NCI-H1930 (cell line): ENCODE measurements around the gene RBM44.

Experiments used
- DNase-seq, 2 experiments: peaks; one replicate each; lab custom pipeline; 2025; lab: John Stamatoyannopoulos, UW

RBM44 gene

GRCh38 chr2:237870126-237870525, 71.5 kb downstream of the RBM44 start:
- DNase-seq = no peak

- DNase-seq = no peak
These were observed 72.4 kb downstream of the RBM44 start for GRCh38 chr2:237870754-237871651.

- no peak for DNase-seq
These were observed 73.8 kb downstream of the RBM44 start for GRCh38 chr2:237872178-237872887.

GRCh38 chr2:237873421-237873831, 74.8 kb downstream of the RBM44 start:
- no peak for DNase-seq

GRCh38 chr2:237873897-237874551, 75.4 kb downstream of the RBM44 start:
- DNase-seq = no peak

- DNase-seq = no peak
These were observed 76.1 kb downstream of the RBM44 start for GRCh38 chr2:237874585-237875161.

GRCh38 chr2:237875256-237876060, 76.9 kb downstream of the RBM44 start:
- no peak for DNase-seq

- DNase-seq = no peak
These were observed 77.5 kb downstream of the RBM44 start for GRCh38 chr2:237876061-237876526.

- no peak for DNase-seq
These were observed 78.0 kb downstream of the RBM44 start for GRCh38 chr2:237876532-237876931.

- DNase-seq = no peak
These were observed 78.4 kb downstream of the RBM44 start for GRCh38 chr2:237876951-237877491.

- DNase-seq = no peak
These were observed 79.2 kb downstream of the RBM44 start for GRCh38 chr2:237877576-237878307.

- no peak for DNase-seq
These were observed 79.9 kb downstream of the RBM44 start for GRCh38 chr2:237878321-237879057.

- DNase-seq = no peak
These were observed 80.5 kb downstream of the RBM44 start for GRCh38 chr2:237879058-237879430.

- no peak for DNase-seq
These were observed 81.5 kb downstream of the RBM44 start for GRCh38 chr2:237879991-237880560.

- no peak for DNase-seq
These were observed 84.2 kb downstream of the RBM44 start for GRCh38 chr2:237882510-237883481.

- DNase-seq = no peak
These were observed 85.4 kb downstream of the RBM44 start for GRCh38 chr2:237883951-237884446.

- DNase-seq = no peak
These were observed 86.1 kb downstream of the RBM44 start for GRCh38 chr2:237884681-237885080.
